Endothelial cell of umbilical vein (primary cell): Measurements from ENCODE around the gene SLC27A4.

ENCODE experiments used
- EZH2 ChIP-seq: IDR thresholded peaks from 2 replicates; pipeline ENCODE4 v1.6.1; 2012; ENCODE audit warnings: borderline replicate concordance, low read depth, mild to moderate bottlenecking, moderate library complexity, low read length, inconsistent platforms; ENCODE audit not compliant: severe bottlenecking
- POLR2AphosphoS5 ChIP-seq: IDR thresholded peaks from 2 replicates; pipeline ENCODE4 v1.6.1; 2012; ENCODE audit warnings: low read depth, mild to moderate bottlenecking, control low read depth, low read length, moderate library complexity; ENCODE audit not compliant: insufficient read depth
- TF ChIP-seq, protein P1 (sequence below), 2 donors: IDR thresholded peaks; 1 replicate in 1 of 2; 2 replicates in 1 of 2; pipeline ENCODE4 v1.5.1; 2011; ENCODE audit warnings: low read length in 2 of 2, mild to moderate bottlenecking in 2 of 2, moderate library complexity in 2 of 2, control low read depth in 1 of 2, inconsistent platforms in 1 of 2, low read depth in 1 of 2; ENCODE audit not compliant: insufficient read depth in 1 of 2; ENCODE audit errors: extremely low read depth in 1 of 2

DNA sequence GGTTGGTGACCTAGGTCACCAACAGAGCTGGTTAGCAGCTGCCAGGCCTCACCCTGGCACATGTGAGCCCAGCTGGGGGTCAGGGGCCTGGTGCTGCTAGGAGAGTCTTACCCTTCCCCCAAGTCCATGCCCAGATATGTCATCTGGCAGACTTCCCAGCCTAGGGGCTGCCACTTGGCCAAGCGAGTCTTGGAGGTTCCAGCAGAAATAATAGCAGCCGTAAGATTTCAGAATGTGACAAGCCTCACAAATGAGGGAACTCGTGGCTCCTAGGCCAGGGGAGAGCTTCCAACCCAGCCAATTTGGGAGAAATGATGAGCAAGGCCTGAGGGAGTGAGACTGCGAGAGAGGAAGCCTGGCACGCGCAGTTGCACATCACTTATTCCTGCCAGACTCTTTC lies 41.9 kb downstream of the SLC27A4 start:
- TF ChIP-seq, protein P1, sequence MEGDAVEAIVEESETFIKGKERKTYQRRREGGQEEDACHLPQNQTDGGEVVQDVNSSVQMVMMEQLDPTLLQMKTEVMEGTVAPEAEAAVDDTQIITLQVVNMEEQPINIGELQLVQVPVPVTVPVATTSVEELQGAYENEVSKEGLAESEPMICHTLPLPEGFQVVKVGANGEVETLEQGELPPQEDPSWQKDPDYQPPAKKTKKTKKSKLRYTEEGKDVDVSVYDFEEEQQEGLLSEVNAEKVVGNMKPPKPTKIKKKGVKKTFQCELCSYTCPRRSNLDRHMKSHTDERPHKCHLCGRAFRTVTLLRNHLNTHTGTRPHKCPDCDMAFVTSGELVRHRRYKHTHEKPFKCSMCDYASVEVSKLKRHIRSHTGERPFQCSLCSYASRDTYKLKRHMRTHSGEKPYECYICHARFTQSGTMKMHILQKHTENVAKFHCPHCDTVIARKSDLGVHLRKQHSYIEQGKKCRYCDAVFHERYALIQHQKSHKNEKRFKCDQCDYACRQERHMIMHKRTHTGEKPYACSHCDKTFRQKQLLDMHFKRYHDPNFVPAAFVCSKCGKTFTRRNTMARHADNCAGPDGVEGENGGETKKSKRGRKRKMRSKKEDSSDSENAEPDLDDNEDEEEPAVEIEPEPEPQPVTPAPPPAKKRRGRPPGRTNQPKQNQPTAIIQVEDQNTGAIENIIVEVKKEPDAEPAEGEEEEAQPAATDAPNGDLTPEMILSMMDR (IDR thresholded peaks at IDR 0.05; ENCODE audit: extremely low read depth in 1 of 2, insufficient read depth in 1 of 2, low read depth in 1 of 2, low read length in 2 of 2): no peak
- TF ChIP-seq EZH2 (no peak), POLR2AphosphoS5 (no peak)
